Panc1 (cell line): ENCODE results near the gene RAB11FIP3.

Experiments used
- CTCF ChIP-seq: fragments of 450-650 bp; IDR thresholded peaks from 2 replicates; pipeline ENCODE4 v1.5.1; 2017; ENCODE audit warnings: mild to moderate bottlenecking
- POLR2AphosphoS5 ChIP-seq: IDR thresholded peaks from 2 replicates; pipeline ENCODE4 v1.6.1; 2012; ENCODE audit warnings: mild to moderate bottlenecking, low read depth, low read length, moderate library complexity
- TCF7L2 ChIP-seq: IDR thresholded peaks from 2 replicates; pipeline ENCODE4 v1.6.1; 2011; ENCODE audit warnings: mild to moderate bottlenecking, low read depth, low read length, inconsistent platforms
- TF ChIP-seq, protein P1 (sequence below), 2 experiments: IDR thresholded peaks; 2 replicates each; pipeline ENCODE4 v1.6.1; 2011 to 2012; ENCODE audit warnings: low read depth in 2 of 2, control low read depth in 1 of 2, low read length in 1 of 2, mild to moderate bottlenecking in 1 of 2, moderate library complexity in 1 of 2; ENCODE audit not compliant: insufficient read depth in 1 of 2

- TF ChIP-seq TCF7L2 (no peak), CTCF (no peak), POLR2AphosphoS5 (no peak)
- TF ChIP-seq, protein P1, sequence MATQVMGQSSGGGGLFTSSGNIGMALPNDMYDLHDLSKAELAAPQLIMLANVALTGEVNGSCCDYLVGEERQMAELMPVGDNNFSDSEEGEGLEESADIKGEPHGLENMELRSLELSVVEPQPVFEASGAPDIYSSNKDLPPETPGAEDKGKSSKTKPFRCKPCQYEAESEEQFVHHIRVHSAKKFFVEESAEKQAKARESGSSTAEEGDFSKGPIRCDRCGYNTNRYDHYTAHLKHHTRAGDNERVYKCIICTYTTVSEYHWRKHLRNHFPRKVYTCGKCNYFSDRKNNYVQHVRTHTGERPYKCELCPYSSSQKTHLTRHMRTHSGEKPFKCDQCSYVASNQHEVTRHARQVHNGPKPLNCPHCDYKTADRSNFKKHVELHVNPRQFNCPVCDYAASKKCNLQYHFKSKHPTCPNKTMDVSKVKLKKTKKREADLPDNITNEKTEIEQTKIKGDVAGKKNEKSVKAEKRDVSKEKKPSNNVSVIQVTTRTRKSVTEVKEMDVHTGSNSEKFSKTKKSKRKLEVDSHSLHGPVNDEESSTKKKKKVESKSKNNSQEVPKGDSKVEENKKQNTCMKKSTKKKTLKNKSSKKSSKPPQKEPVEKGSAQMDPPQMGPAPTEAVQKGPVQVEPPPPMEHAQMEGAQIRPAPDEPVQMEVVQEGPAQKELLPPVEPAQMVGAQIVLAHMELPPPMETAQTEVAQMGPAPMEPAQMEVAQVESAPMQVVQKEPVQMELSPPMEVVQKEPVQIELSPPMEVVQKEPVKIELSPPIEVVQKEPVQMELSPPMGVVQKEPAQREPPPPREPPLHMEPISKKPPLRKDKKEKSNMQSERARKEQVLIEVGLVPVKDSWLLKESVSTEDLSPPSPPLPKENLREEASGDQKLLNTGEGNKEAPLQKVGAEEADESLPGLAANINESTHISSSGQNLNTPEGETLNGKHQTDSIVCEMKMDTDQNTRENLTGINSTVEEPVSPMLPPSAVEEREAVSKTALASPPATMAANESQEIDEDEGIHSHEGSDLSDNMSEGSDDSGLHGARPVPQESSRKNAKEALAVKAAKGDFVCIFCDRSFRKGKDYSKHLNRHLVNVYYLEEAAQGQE (IDR thresholded peaks at IDR 0.05; ENCODE audit: insufficient read depth in 1 of 2, low read depth in 2 of 2, low read length in 1 of 2), result no peak
These were observed 126.7 kb downstream of the RAB11FIP3 start for GRCh38 chr16:552171-552570.
